ENCODE measurements around the gene C5orf46.

DNA sequence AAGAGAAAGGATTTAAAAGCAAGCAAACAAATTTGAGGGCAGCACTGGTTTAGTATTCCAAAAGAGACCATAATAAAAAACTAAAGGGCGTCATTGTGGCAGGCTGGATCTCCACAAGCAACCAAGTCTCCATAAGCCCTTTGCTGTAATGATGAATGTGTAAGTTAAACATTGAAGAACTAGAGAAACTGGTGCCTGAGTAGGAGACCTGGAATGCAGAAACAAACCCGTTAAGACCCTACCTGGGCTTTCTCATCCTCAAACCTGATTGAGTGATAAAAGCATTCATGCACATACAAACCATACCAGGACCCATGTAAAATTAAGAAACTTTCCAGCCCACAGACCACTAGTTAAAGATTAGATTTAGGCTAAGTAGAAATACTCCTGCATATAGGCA is 29.7 kb downstream of the C5orf46 start:
- no peak for TF ChIP-seq POLR2AphosphoS5 (IDR thresholded peaks at IDR 0.05; ENCODE audit: insufficient read depth, low read depth, low read length)
- no peak for TF ChIP-seq JUN (IDR thresholded peaks at IDR 0.05; ENCODE audit: borderline replicate concordance, insufficient read depth, insufficient read length, low read depth)
- TF ChIP-seq, protein P1, sequence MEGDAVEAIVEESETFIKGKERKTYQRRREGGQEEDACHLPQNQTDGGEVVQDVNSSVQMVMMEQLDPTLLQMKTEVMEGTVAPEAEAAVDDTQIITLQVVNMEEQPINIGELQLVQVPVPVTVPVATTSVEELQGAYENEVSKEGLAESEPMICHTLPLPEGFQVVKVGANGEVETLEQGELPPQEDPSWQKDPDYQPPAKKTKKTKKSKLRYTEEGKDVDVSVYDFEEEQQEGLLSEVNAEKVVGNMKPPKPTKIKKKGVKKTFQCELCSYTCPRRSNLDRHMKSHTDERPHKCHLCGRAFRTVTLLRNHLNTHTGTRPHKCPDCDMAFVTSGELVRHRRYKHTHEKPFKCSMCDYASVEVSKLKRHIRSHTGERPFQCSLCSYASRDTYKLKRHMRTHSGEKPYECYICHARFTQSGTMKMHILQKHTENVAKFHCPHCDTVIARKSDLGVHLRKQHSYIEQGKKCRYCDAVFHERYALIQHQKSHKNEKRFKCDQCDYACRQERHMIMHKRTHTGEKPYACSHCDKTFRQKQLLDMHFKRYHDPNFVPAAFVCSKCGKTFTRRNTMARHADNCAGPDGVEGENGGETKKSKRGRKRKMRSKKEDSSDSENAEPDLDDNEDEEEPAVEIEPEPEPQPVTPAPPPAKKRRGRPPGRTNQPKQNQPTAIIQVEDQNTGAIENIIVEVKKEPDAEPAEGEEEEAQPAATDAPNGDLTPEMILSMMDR (IDR thresholded peaks at IDR 0.05; ENCODE audit: extremely low read depth in 1 of 2, insufficient read depth in 1 of 2, low read depth in 1 of 2, low read length in 2 of 2): no peak
- TF ChIP-seq EZH2 (IDR thresholded peaks at IDR 0.05; ENCODE audit: borderline replicate concordance, low read depth, low read length, severe bottlenecking): no peak
- TF ChIP-seq POLR2A (IDR thresholded peaks at IDR 0.05; ENCODE audit: low read depth, low read length): no peak
- no peak for TF ChIP-seq FOS (IDR thresholded peaks at IDR 0.05; ENCODE audit: borderline replicate concordance, insufficient read depth, low read length)
- no peak for TF ChIP-seq MAX (IDR thresholded peaks at IDR 0.05; ENCODE audit: insufficient read depth, insufficient read length)
- no peak for TF ChIP-seq GATA2 (IDR thresholded peaks at IDR 0.05; ENCODE audit: insufficient read depth, insufficient read length, low read depth, low read length)
- TF ChIP-seq MYC (IDR thresholded peaks at IDR 0.05; ENCODE audit: low read depth, low read length): no peak

Data from endothelial cell of umbilical vein (primary cell).